Activated naive CD8-positive, alpha-beta T cell treated with anti-CD3 and anti-CD28 coated beads, Interleukin-2, amount 10 ng/mL, durations not matched to agents 7 days and 5 days (primary cell): ENCODE results near the gene KCND1. TPM values are rescaled to one million over a fixed set of nuclear protein-coding genes. Genes with fewer than 3 reads are reported as not detected.

Source experiments
- ATAC-seq: fragments of 150-1000 bp; cut with Tn5 transposase; one replicate; pipeline ENCODE4 v1.10.0; 2021; ENCODE audit warnings: low read depth, moderate library complexity
- POLR2A ChIA-PET: fragments of 350-600 bp; sonication (Branson Sonifier 250); formaldehyde crosslinking; loops from one replicate; lab custom pipeline; 2021; ENCODE audit warnings: antibody characterized with exemption; lab: Charles Lee
- DNase-seq: peaks from one replicate; pipeline ENCODE4 v3.0.0; 2021
- H3K27ac Mint-ChIP-seq: one replicate; pipeline ENCODE4 v1.8.0; 2022; ENCODE audit warnings: mild to moderate bottlenecking, mixed read lengths
- H3K27me3 Mint-ChIP-seq: one replicate; pipeline ENCODE4 v1.8.0; 2022; ENCODE audit warnings: mild to moderate bottlenecking, moderate library complexity, mixed read lengths
- H3K36me3 Mint-ChIP-seq: one replicate; pipeline ENCODE4 v1.8.0; 2021; ENCODE audit warnings: mild to moderate bottlenecking, mixed read lengths
- H3K4me1 Mint-ChIP-seq: one replicate; pipeline ENCODE4 v1.8.0; 2021; ENCODE audit warnings: mixed read lengths
- H3K4me3 Mint-ChIP-seq: one replicate; pipeline ENCODE4 v1.8.0; 2022; ENCODE audit warnings: mild to moderate bottlenecking, moderate library complexity, mixed read lengths
- H3K9me3 Mint-ChIP-seq: one replicate; pipeline ENCODE4 v1.8.0; 2021; ENCODE audit warnings: mixed read lengths
- total RNA-seq, 2 experiments: library from RNA; stranded (reverse); gene quantifications; one replicate each; pipeline ENCODE4 v1.2.3, GENCODE V29; 2021

Gene KCND1
- total RNA-seq, 2 experiments from 2014 or later = 5.6 to 5.9 TPM

GRCh38 chrX:48940404-48940955, 31.2 kb downstream of the KCND1 start:
- Mint-ChIP-seq H3K27ac (peak overlapping the region; percentile 96), H3K27me3 (no peaks in the 10 kb centered on the region), H3K9me3 (no peaks in the 10 kb centered on the region), H3K4me1 (peaks cover 62% of the 10 kb centered on the region), H3K4me3 (peak overlapping the region; percentile 55), H3K36me3 (peaks cover 26% of the 10 kb centered on the region)
- POLR2A ChIA-PET = interaction anchor here (1.0 to 7.2 kb wide), 5 partner anchors 21 to 139 kb away, joined by 3 to 51 read pairs (median 8); partner anchors contain the start of genes HDAC6, PIM2, PQBP1 and SLC35A2
- DNase-seq = no peak
- ATAC-seq = no peak

- H3K4me3 Mint-ChIP-seq = peak overlapping the region; percentile 78
- peaks cover 68% of the 10 kb centered on the region for H3K4me1 Mint-ChIP-seq
- H3K27me3 Mint-ChIP-seq = no peaks in the 10 kb centered on the region
- no peaks in the 10 kb centered on the region for H3K9me3 Mint-ChIP-seq
- H3K27ac Mint-ChIP-seq = peak overlapping the region; percentile 96
- H3K36me3 Mint-ChIP-seq = peaks cover 33% of the 10 kb centered on the region
- ATAC-seq = peak; percentile 30
- POLR2A ChIA-PET = interaction anchor here (1.0 to 7.2 kb wide), 7 partner anchors 19 to 256 kb away, joined by 3 to 51 read pairs (median 5); partner anchors contain the start of genes HDAC6, PIM2, PQBP1 and SLC35A2
- peak; percentile 40 for DNase-seq
These were observed 32.0 kb downstream of the KCND1 start for GRCh38 chrX:48939524-48940228.

DNA sequence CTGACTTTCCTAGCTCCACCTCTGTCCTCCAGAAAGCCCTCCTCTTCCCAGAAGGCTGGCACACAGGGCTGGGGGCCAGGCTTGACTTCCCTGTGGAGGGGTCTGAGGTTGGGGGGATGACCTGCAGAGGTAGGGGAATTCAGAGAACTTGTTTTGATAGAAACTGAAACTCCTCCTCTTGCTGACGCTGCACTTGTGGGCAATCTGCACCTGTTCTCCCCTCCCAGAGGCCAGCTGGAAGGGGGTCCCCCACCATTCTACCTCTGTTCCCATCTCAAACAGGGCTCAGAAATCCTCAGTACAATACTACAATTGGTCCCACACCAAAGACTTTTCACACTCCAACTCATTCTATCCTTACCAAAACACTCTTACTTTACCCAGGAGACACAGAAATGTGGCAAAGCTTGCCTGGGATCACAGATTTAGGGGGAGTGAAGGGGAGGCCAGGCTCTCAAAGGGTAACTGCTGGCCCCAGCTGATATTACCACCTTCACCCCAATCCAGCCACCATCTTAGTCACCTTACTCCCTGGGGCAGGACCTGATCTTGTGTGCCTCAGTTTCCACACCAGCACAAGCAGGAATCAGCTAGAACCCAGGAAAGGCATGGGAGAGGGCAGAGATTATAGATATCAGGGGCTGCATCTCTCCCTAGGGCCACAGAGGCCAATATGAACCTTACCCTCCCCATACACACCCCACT, 32.8 kb downstream of the KCND1 start:
- peak; percentile 56 for DNase-seq
- peak overlapping the region; percentile 78 for H3K4me3 Mint-ChIP-seq
- no peaks in the 10 kb centered on the region for H3K9me3 Mint-ChIP-seq
- peak; percentile 28 for ATAC-seq
- H3K27ac Mint-ChIP-seq = peak overlapping the region; percentile 96
- H3K36me3 Mint-ChIP-seq = peaks cover 38% of the 10 kb centered on the region
- peaks cover 64% of the 10 kb centered on the region for H3K4me1 Mint-ChIP-seq
- no peaks in the 10 kb centered on the region for H3K27me3 Mint-ChIP-seq
- POLR2A ChIA-PET = interaction anchor here (1.0 to 7.2 kb wide), 9 partner anchors 14 to 255 kb away, joined by 3 to 51 read pairs (median 4); partner anchors contain the start of genes GRIPAP1, OTUD5, PIM2 and SLC35A2

DNA sequence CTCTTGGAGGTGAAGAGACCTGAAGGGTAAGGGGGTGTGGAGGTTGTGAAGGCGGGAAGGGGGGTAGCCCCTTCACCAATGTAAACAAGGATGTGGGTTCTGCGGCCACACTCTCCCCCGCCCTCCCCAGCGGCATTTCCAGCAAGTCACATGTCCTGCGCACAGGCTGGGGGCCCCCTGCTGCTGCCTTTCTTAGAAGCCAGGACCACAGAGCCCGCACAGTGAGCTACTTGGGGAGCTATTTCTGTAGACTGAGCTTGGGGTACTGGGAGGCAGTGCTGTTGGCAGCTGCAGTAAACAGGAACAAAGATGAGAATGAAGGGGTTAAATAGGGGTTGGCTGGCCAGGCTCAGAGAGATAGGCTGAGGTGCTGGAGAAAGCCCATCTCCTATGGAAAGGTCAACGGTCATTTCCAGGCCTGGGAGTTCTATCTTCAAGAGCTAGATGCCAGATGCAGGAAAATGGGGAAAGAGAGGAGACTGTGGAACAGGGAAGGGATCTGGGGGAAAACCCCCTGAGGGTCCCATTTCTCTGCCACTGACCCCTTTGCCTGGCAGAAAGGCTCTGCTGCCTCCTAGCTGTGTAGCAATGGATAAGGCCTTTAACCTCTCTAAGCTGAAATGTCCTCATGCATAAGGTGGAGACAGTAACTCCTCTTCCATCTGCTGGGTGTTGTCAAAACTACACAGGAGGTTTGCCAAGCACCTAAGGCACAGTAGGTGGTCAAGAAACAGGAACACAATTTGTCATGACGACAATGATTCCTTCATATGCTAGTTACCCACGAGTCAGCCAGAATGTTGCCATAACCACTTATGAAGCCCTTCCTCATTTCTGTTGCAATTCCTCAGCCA, 34.4 kb downstream of the KCND1 start:
- no peaks in the 10 kb centered on the region for H3K9me3 Mint-ChIP-seq
- no peaks in the 10 kb centered on the region for H3K27me3 Mint-ChIP-seq
- POLR2A ChIA-PET = interaction anchor here (0.6 to 7.2 kb wide), 12 partner anchors 15 to 261 kb away, joined by 3 to 51 read pairs (median 4); partner anchors contain the start of genes GRIPAP1, OTUD5, PIM2 and PQBP1
- peaks cover 39% of the 10 kb centered on the region for H3K36me3 Mint-ChIP-seq
- DNase-seq (peak; percentile 83), ATAC-seq (peak; percentile 83)
- peaks cover 57% of the 10 kb centered on the region for H3K4me1 Mint-ChIP-seq
- peak overlapping the region; percentile 78 for H3K4me3 Mint-ChIP-seq
- peak overlapping the region; percentile 96 for H3K27ac Mint-ChIP-seq

- no peaks in the 10 kb centered on the region for H3K27me3 Mint-ChIP-seq
- POLR2A ChIA-PET = interaction anchor here (0.8 to 7.2 kb wide), 8 partner anchors 13 to 245 kb away, joined by 3 to 51 read pairs (median 4); partner anchors contain the start of genes OTUD5, PIM2 and SLC35A2
- H3K9me3 Mint-ChIP-seq = no peaks in the 10 kb centered on the region
- H3K27ac Mint-ChIP-seq = peak overlapping the region; percentile 96
- H3K4me3 Mint-ChIP-seq = peak overlapping the region; percentile 78
- DNase-seq = no peak
- no peak for ATAC-seq
- H3K4me1 Mint-ChIP-seq = peaks cover 50% of the 10 kb centered on the region
- H3K36me3 Mint-ChIP-seq = peaks cover 35% of the 10 kb centered on the region
These were observed 35.1 kb downstream of the KCND1 start for GRCh38 chrX:48936429-48937053.

- Mint-ChIP-seq H3K4me3 (no peak overlapping the region), H3K27ac (no peak overlapping the region)
- no peak for ATAC-seq
These were observed 36.4 kb downstream of the KCND1 start for GRCh38 chrX:48935301-48935670.

GRCh38 chrX:48934581-48935300, 36.9 kb downstream of the KCND1 start:
- no peak overlapping the region for H3K4me3 Mint-ChIP-seq
- H3K36me3 Mint-ChIP-seq = peaks cover 31% of the 10 kb centered on the region
- H3K4me1 Mint-ChIP-seq = peaks cover 37% of the 10 kb centered on the region
- POLR2A ChIA-PET = no interaction called here
- no peak overlapping the region for H3K27ac Mint-ChIP-seq
- no peak for ATAC-seq
- no peaks in the 10 kb centered on the region for H3K9me3 Mint-ChIP-seq
- no peak for DNase-seq
- H3K27me3 Mint-ChIP-seq = no peaks in the 10 kb centered on the region

More at GRCh38 chrX:48935301-48935670, 36.4 kb downstream of the KCND1 start:
- Mint-ChIP-seq H3K36me3 (peaks cover 29% of the 10 kb centered on the region), H3K4me1 (peaks cover 41% of the 10 kb centered on the region), H3K27me3 (no peaks in the 10 kb centered on the region), H3K9me3 (no peaks in the 10 kb centered on the region)
- DNase-seq = no peak
- POLR2A ChIA-PET = no interaction called here

DNA sequence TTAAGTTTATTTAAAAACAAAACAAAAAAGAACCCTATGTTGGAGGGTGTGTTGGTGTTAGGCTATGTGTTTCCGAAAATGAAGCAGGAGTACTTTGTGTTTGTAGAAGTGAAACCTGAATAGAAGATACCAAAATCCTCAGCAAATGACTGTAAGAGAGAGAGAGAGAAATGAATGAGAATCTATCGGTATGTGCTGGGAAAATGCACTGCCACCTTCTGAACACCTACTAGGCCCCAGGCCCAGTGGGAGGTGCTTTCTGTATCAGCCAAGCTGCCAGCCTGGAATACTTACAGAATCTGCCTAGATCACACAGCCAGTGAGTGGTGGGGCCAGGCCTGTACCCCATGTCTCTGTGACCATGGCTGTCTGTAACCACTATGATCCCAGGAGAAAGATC, 37.9 kb downstream of the KCND1 start:
- Mint-ChIP-seq H3K4me1 (peaks cover 28% of the 10 kb centered on the region), H3K9me3 (no peaks in the 10 kb centered on the region), H3K27ac (no peak overlapping the region), H3K4me3 (no peak overlapping the region), H3K36me3 (peaks cover 31% of the 10 kb centered on the region), H3K27me3 (no peaks in the 10 kb centered on the region)
- ATAC-seq (no peak), DNase-seq (no peak)
- POLR2A ChIA-PET = no interaction called here

- Mint-ChIP-seq H3K4me3 (no peak overlapping the region), H3K9me3 (no peaks in the 10 kb centered on the region), H3K27me3 (no peaks in the 10 kb centered on the region), H3K27ac (no peak overlapping the region), H3K4me1 (peaks cover 12% of the 10 kb centered on the region), H3K36me3 (peaks cover 16% of the 10 kb centered on the region)
- DNase-seq (no peak), ATAC-seq (no peak)
- POLR2A ChIA-PET = no interaction called here
These were observed 43.8 kb downstream of the KCND1 start for GRCh38 chrX:48927736-48928382.

DNA sequence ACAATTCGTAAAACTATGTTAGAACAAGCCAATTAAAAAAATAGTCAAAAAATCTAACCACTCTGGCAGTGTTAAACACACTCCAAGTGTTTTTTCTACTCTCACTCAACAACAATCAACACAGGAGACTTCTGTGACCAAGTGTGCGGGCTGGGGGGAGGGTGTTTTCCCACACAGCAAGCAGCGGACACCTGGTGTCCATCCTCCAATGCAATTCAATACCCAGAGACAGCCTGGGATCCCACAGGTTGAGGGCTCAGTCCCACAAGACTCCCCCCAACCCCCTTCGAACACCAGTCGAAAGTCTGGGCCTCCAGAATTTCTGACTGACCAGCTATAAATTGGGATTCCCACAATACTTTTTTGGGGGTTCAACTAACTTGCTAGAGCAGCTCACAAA, 44.5 kb downstream of the KCND1 start:
- POLR2A ChIA-PET = no interaction called here

DNA sequence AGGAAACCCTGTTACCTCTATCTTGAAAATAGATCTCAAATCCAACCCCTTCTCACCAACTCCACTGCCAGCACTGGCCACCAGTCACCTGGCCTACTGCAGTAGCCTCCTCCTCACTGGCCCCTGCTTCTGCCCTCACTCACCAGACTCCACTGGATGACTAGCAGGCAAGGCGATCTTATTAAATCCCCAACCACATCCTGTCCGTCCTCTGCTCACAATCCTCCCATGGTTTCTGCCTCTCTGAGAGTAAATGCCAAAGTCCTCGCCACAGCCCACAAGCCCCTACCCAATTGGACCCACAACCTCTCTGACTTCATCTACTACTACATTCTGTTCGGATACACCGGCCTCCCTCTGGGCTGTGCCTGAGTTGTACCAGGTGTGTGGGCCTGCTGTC, 47.4 kb downstream of the KCND1 start:
- H3K36me3 Mint-ChIP-seq = peaks cover 14% of the 10 kb centered on the region
- peaks cover 28% of the 10 kb centered on the region for H3K4me1 Mint-ChIP-seq
- DNase-seq (no peak), ATAC-seq (no peak)
- no peaks in the 10 kb centered on the region for H3K27me3 Mint-ChIP-seq
- POLR2A ChIA-PET = interaction anchor here (1.3 kb wide), 1 partner anchor 12 kb away, joined by 4 read pairs; no protein-coding TSS in a partner anchor
- H3K27ac Mint-ChIP-seq = peak overlapping the region; percentile 66
- no peak overlapping the region for H3K4me3 Mint-ChIP-seq
- H3K9me3 Mint-ChIP-seq = no peaks in the 10 kb centered on the region

More for the DNA sequence above, 44.5 kb downstream of the KCND1 start:
- Mint-ChIP-seq H3K9me3 (no peaks in the 10 kb centered on the region), H3K27me3 (no peaks in the 10 kb centered on the region), H3K36me3 (peaks cover 15% of the 10 kb centered on the region), H3K27ac (no peak overlapping the region), H3K4me3 (no peak overlapping the region), H3K4me1 (peaks cover 12% of the 10 kb centered on the region)
- ATAC-seq (no peak), DNase-seq (no peak)
